SK-N-SH (cell line): Measurements from ENCODE around the gene RAB1A. TPM values are rescaled to one million over a fixed set of nuclear protein-coding genes. Genes with fewer than 3 reads are reported as not detected.

Experiments
- CTCF ChIA-PET: fragments of 300-600, 350-600 bp; formaldehyde crosslinking; extraction: SDS; loops from one replicate; lab custom pipeline; 2021; lab: Yijun Ruan, JAX
- POLR2A ChIA-PET: fragments of 350-600 bp; sonication (Branson Sonifier 250); formaldehyde crosslinking; extraction: SDS; loops from one replicate; lab custom pipeline; 2020; ENCODE audit warnings: antibody characterized with exemption, inconsistent platforms; lab: Yijun Ruan, JAX
- DNase-seq: peaks from one replicate; pipeline ENCODE4 v3.0.0; 2012
- H2AFZ ChIP-seq: fragments of 200-600 bp; sonication (generic); 2 replicates; pipeline ENCODE4 v1.8.1; 2016; ENCODE audit warnings: antibody characterized with exemption, mild to moderate bottlenecking, low read depth
- H3F3A ChIP-seq: fragments of 200-600 bp; sonication (generic); replicated peaks from 2 replicates; pipeline ENCODE3; 2016; ENCODE audit warnings: antibody characterized with exemption, mild to moderate bottlenecking; ENCODE audit not compliant: insufficient read depth
- H3K27ac ChIP-seq, 2 experiments: fragments of 200-500 bp in 1 of 2; fragments of 200-600 bp in 1 of 2; sonication (Bioruptor generic) in 1 of 2; sonication (generic), shearing (Covaris generic) in 1 of 2; 2 replicates each; pipeline versions ENCODE4 v1.5.1 to v1.6.1; 2014 to 2016; ENCODE audit warnings: low read depth in 2 of 2, inconsistent platforms in 1 of 2, low read length in 1 of 2, mild to moderate bottlenecking in 1 of 2, mixed read lengths in 1 of 2
- H3K27me3 ChIP-seq: fragments of 200-600 bp; sonication (generic), shearing (Covaris generic); 2 replicates; pipeline ENCODE4 v1.6.1; 2016; ENCODE audit warnings: mixed run types; ENCODE audit not compliant: insufficient read depth
- H3K36me3 ChIP-seq, 2 experiments: fragments of 200-500 bp in 1 of 2; fragments of 200-600 bp in 1 of 2; sonication (Bioruptor generic) in 1 of 2; sonication (generic) in 1 of 2; replicated peaks in 1 of 2; 2 replicates each; pipeline versions ENCODE3 to v1.5.1; 2014 to 2016; ENCODE audit warnings: low read length in 1 of 2, mild to moderate bottlenecking in 1 of 2; ENCODE audit not compliant: insufficient read depth in 2 of 2, control insufficient read depth in 1 of 2
- H3K4me1 ChIP-seq, 2 experiments: fragments of 200-500 bp in 1 of 2; fragments of 200-600 bp in 1 of 2; sonication (Bioruptor generic) in 1 of 2; sonication (generic), shearing (Covaris generic) in 1 of 2; 2 replicates each; pipeline versions ENCODE4 v1.5.1 to v1.6.1; 2014 to 2016; ENCODE audit warnings: low read depth in 1 of 2, low read length in 1 of 2, mixed run types in 1 of 2; ENCODE audit not compliant: insufficient read depth in 2 of 2, control insufficient read depth in 1 of 2
- H3K4me2 ChIP-seq: fragments of 200-600 bp; sonication (generic), shearing (Covaris generic); 2 replicates; pipeline ENCODE4 v1.6.1; 2017; ENCODE audit warnings: mixed run types
- H3K4me3 ChIP-seq, 2 experiments: fragments of 200-500 bp in 1 of 2; fragments of 200-600 bp in 1 of 2; sonication (Bioruptor generic) in 1 of 2; sonication (generic), shearing (Covaris generic) in 1 of 2; 2 replicates each; pipeline versions ENCODE4 v1.5.1 to v1.8.1; 2014 to 2016; ENCODE audit warnings: low read depth in 2 of 2, inconsistent platforms in 1 of 2, low read length in 1 of 2, mild to moderate bottlenecking in 1 of 2, mixed read lengths in 1 of 2, moderate library complexity in 1 of 2
- H3K79me2 ChIP-seq: fragments of 200-600 bp; sonication (generic); 2 replicates; pipeline ENCODE4 v1.8.1; 2017; ENCODE audit warnings: mild to moderate bottlenecking; ENCODE audit not compliant: insufficient read depth
- H3K9ac ChIP-seq: fragments of 200-600 bp; sonication (generic); 2 replicates; pipeline ENCODE4 v1.6.1; 2017; ENCODE audit warnings: mixed run types
- H3K9me2 ChIP-seq: fragments of 200-600 bp; sonication (generic); 2 replicates; pipeline ENCODE4 v1.6.1; 2017; ENCODE audit warnings: mixed run types
- H3K9me3 ChIP-seq: fragments of 200-600 bp; sonication (generic); 2 replicates; pipeline ENCODE4 v1.6.1; 2017; ENCODE audit warnings: mixed run types, mild to moderate bottlenecking, moderate library complexity
- H4K20me1 ChIP-seq: fragments of 200-600 bp; sonication (generic); 2 replicates; pipeline ENCODE4 v1.6.1; 2017; ENCODE audit warnings: mild to moderate bottlenecking, mixed run types; ENCODE audit not compliant: insufficient read depth
- EP300 ChIP-seq, 2 experiments: IDR thresholded peaks; 2 replicates each; pipeline versions ENCODE4 v1.4.0 to v1.6.1; 2012; ENCODE audit warnings: borderline replicate concordance in 1 of 2, low read depth in 1 of 2, low read length in 1 of 2
- FOSL2 ChIP-seq: IDR thresholded peaks from 2 replicates; pipeline ENCODE4 v1.4.0; 2012; ENCODE audit warnings: low read depth, mild to moderate bottlenecking, moderate library complexity, borderline replicate concordance
- FOXM1 ChIP-seq: IDR thresholded peaks from 2 replicates; pipeline ENCODE4 v1.4.0; 2012; ENCODE audit warnings: low read depth, mild to moderate bottlenecking
- GATA2 ChIP-seq: sonication (generic); formaldehyde crosslinking; IDR thresholded peaks from 2 replicates; pipeline ENCODE4 v1.5.0; 2020; ENCODE audit warnings: mild to moderate bottlenecking, missing genetic modification reagents
- JUND ChIP-seq: IDR thresholded peaks from 2 replicates; pipeline ENCODE4 v1.4.0; 2012
- MEF2A ChIP-seq: IDR thresholded peaks from 2 replicates; pipeline ENCODE4 v1.4.0; 2012; ENCODE audit warnings: low read depth, borderline replicate concordance
- MXI1 ChIP-seq: IDR thresholded peaks from 2 replicates; pipeline ENCODE4 v1.6.1; 2012; ENCODE audit warnings: mild to moderate bottlenecking, low read depth, low read length, improper control_type of control experiment
- NFIC ChIP-seq: IDR thresholded peaks from 2 replicates; pipeline ENCODE4 v1.4.0; 2012; ENCODE audit warnings: borderline replicate concordance
- NRF1 ChIP-seq: IDR thresholded peaks from 2 replicates; pipeline ENCODE4 v1.6.1; 2012; ENCODE audit warnings: low read depth, mild to moderate bottlenecking, low read length
- POLR2AphosphoS5 ChIP-seq: IDR thresholded peaks from 2 replicates; pipeline ENCODE4 v1.6.1; 2012; ENCODE audit warnings: low read depth, low read length
- RAD21 ChIP-seq: IDR thresholded peaks from 2 replicates; pipeline ENCODE4 v1.6.1; 2012; ENCODE audit warnings: mild to moderate bottlenecking, low read length
- RCOR1 ChIP-seq: fragments of 150-350 bp; IDR thresholded peaks from 2 replicates; pipeline ENCODE4 v1.6.1; 2017; ENCODE audit warnings: antibody characterized with exemption, low read length
- SIN3A ChIP-seq: IDR thresholded peaks from 2 replicates; pipeline ENCODE4 v1.6.1; 2012; ENCODE audit warnings: low read depth, mild to moderate bottlenecking, low read length, moderate library complexity, borderline replicate concordance
- TAF1 ChIP-seq: IDR thresholded peaks from 2 replicates; pipeline ENCODE4 v1.6.1; 2012; ENCODE audit warnings: low read depth, mild to moderate bottlenecking, low read length, moderate library complexity, borderline replicate concordance
- TEAD4 ChIP-seq: IDR thresholded peaks from 2 replicates; pipeline ENCODE4 v1.4.0; 2012; ENCODE audit warnings: mild to moderate bottlenecking, borderline replicate concordance; ENCODE audit not compliant: insufficient read depth
- WGBS: methylation state at CpG from one replicate; pipeline ENCODE4 v1.1.6; 2017; ENCODE audit warnings: low lambda C conversion rate; 5-methylcytosine and 5-hydroxymethylcytosine counted together
- polyA plus RNA-seq, 3 experiments: library from polyadenylated mRNA; depleted of rRNA; stranded (reverse); fragments of >200 nt; gene quantifications; 2 replicates each; pipeline ENCODE4 v1.2.3, GENCODE V29; 2012
- TF ChIP-seq, protein P1 (sequence below): IDR thresholded peaks from 2 replicates; pipeline ENCODE4 v1.4.0; 2012; ENCODE audit warnings: low read depth
- TF ChIP-seq, protein P2 (sequence below): fragments of 150-350 bp; IDR thresholded peaks from 2 replicates; pipeline ENCODE4 v1.6.1; 2016; ENCODE audit warnings: mild to moderate bottlenecking, low read depth, low read length
- TF ChIP-seq, protein P3 (sequence below): fragments of 200-600 bp; sonication (generic); IDR thresholded peaks from 2 replicates; pipeline ENCODE4 v1.6.1; 2017; ENCODE audit warnings: antibody characterized with exemption, mild to moderate bottlenecking, moderate library complexity
- TF ChIP-seq, protein P4 (sequence below): fragments of 150-350 bp; IDR thresholded peaks from 2 replicates; pipeline ENCODE4 v1.6.1; 2017; ENCODE audit warnings: antibody characterized with exemption, low read length, low read depth, borderline replicate concordance
- TF ChIP-seq, protein P5 (sequence below): IDR thresholded peaks from 2 replicates; pipeline ENCODE4 v1.4.0; 2012; ENCODE audit warnings: low read depth, borderline replicate concordance
- TF ChIP-seq, protein P6 (sequence below): IDR thresholded peaks from 2 replicates; pipeline ENCODE4; 2012

Gene RAB1A
- polyA plus RNA-seq, 1 of the 3 experiments (the other 2 are of a cell fraction), result 113 TPM

DNA sequence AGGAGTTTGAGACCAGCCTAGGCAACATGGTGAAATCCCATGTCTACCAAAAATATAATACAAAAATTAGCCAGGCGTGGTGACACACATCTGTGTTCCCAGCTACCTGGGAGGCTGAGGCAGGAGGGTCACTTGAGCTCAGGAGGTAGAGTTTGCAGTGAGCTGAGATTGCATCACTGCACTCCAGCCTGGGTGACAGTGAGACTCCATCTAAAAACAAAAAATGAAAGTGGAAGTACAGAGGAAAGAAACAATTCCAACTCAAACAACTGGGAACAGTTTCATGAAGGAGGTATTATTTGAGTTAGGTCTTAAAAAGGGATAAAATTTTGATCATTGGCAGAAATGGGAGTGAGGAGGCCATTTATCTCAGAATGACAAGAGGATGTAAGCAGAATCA, 6.3 kb upstream of the RAB1A start:
- Histone ChIP-seq H3K79me2 (no peaks in the 10 kb centered on the region), H3K27me3 (no peaks in the 10 kb centered on the region), H3K9me3 (no peaks in the 10 kb centered on the region), H2AFZ (no peak overlapping the region), H3K4me3 (no peak overlapping the region), H3K36me3 (no peaks in the 10 kb centered on the region), H3K4me1 (no peaks in the 10 kb centered on the region), H3K27ac (no peak overlapping the region), H4K20me1 (no peaks in the 10 kb centered on the region), H3K4me2 (no peak overlapping the region), H3K9ac (no peak overlapping the region), H3K9me2 (no peaks in the 10 kb centered on the region), H3F3A (no peaks in the 10 kb centered on the region)
- ChIA-PET CTCF (no interaction called here), POLR2A (no interaction called here)
- no peak for DNase-seq
- TF ChIP-seq, protein P1, sequence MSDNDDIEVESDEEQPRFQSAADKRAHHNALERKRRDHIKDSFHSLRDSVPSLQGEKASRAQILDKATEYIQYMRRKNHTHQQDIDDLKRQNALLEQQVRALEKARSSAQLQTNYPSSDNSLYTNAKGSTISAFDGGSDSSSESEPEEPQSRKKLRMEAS, result no peak
- TF ChIP-seq GATA2 (CRISPR knock-in tag) (no peak), JUND (no peak), MEF2A (no peak)
- TF ChIP-seq, protein P2, sequence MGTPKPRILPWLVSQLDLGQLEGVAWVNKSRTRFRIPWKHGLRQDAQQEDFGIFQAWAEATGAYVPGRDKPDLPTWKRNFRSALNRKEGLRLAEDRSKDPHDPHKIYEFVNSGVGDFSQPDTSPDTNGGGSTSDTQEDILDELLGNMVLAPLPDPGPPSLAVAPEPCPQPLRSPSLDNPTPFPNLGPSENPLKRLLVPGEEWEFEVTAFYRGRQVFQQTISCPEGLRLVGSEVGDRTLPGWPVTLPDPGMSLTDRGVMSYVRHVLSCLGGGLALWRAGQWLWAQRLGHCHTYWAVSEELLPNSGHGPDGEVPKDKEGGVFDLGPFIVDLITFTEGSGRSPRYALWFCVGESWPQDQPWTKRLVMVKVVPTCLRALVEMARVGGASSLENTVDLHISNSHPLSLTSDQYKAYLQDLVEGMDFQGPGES, result no peak
- TF ChIP-seq, protein P3, sequence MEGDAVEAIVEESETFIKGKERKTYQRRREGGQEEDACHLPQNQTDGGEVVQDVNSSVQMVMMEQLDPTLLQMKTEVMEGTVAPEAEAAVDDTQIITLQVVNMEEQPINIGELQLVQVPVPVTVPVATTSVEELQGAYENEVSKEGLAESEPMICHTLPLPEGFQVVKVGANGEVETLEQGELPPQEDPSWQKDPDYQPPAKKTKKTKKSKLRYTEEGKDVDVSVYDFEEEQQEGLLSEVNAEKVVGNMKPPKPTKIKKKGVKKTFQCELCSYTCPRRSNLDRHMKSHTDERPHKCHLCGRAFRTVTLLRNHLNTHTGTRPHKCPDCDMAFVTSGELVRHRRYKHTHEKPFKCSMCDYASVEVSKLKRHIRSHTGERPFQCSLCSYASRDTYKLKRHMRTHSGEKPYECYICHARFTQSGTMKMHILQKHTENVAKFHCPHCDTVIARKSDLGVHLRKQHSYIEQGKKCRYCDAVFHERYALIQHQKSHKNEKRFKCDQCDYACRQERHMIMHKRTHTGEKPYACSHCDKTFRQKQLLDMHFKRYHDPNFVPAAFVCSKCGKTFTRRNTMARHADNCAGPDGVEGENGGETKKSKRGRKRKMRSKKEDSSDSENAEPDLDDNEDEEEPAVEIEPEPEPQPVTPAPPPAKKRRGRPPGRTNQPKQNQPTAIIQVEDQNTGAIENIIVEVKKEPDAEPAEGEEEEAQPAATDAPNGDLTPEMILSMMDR, result no peak
- WGBS, result 100% methylated on average over 1 of the region's 1 CpG

DNA sequence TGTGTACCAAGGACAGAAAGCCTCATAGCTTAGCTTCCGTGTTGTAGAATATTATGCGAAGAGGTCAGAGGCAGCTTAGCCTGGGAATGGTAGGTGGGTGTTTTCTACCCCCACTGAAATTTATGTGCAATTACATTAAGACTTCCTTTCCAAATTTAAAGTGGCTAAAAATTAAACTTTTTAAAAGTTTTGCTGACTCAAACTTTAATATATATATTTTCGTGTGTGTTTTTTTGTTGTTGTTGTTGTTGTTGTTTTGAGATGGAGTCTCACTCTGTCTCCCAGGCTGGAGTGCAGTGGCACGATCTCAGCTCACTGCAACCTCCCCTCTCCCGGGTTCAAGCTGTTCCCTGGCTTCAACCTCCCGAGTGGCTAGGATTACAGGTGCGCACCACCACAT, 4.3 kb upstream of the RAB1A start:
- 88% methylated on average over 5 of the region's 7 CpGs for WGBS
- CTCF ChIA-PET, result interaction anchor here (1.7 kb wide), 1 partner anchor 35 kb away, joined by 7 read pairs; no protein-coding TSS in a partner anchor

More for the DNA sequence above, 4.3 kb upstream of the RAB1A start:
- no peaks in the 10 kb centered on the region for H3K36me3 ChIP-seq
- H4K20me1 ChIP-seq, result peaks cover 2% of the 10 kb centered on the region
- H3K27me3 ChIP-seq, result no peaks in the 10 kb centered on the region
- H3F3A ChIP-seq, result peaks cover 6% of the 10 kb centered on the region
- no peak for TF ChIP-seq TEAD4
- no peak for TF ChIP-seq MXI1
- TF ChIP-seq, protein P4, sequence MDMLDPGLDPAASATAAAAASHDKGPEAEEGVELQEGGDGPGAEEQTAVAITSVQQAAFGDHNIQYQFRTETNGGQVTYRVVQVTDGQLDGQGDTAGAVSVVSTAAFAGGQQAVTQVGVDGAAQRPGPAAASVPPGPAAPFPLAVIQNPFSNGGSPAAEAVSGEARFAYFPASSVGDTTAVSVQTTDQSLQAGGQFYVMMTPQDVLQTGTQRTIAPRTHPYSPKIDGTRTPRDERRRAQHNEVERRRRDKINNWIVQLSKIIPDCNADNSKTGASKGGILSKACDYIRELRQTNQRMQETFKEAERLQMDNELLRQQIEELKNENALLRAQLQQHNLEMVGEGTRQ, result no peak
- TF ChIP-seq, protein P5, sequence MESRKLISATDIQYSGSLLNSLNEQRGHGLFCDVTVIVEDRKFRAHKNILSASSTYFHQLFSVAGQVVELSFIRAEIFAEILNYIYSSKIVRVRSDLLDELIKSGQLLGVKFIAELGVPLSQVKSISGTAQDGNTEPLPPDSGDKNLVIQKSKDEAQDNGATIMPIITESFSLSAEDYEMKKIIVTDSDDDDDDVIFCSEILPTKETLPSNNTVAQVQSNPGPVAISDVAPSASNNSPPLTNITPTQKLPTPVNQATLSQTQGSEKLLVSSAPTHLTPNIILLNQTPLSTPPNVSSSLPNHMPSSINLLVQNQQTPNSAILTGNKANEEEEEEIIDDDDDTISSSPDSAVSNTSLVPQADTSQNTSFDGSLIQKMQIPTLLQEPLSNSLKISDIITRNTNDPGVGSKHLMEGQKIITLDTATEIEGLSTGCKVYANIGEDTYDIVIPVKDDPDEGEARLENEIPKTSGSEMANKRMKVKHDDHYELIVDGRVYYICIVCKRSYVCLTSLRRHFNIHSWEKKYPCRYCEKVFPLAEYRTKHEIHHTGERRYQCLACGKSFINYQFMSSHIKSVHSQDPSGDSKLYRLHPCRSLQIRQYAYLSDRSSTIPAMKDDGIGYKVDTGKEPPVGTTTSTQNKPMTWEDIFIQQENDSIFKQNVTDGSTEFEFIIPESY, result no peak
- no peak for TF ChIP-seq RAD21
- no peak for TF ChIP-seq FOXM1
- no peak for TF ChIP-seq NRF1
- TF ChIP-seq SIN3A, result no peak
- TF ChIP-seq RCOR1, result no peak
- TF ChIP-seq, protein P1, result no peak
- no peak for TF ChIP-seq NFIC
- TF ChIP-seq FOSL2, result no peak
- TF ChIP-seq POLR2AphosphoS5, result no peak
- TF ChIP-seq GATA2 (CRISPR knock-in tag), result no peak
- no peak for TF ChIP-seq TAF1
- TF ChIP-seq EP300 (IDR thresholded peaks at IDR 0.05; ENCODE audit: borderline replicate concordance in 1 of 2, low read depth in 1 of 2, low read length in 1 of 2), result no peak
- TF ChIP-seq, protein P6, sequence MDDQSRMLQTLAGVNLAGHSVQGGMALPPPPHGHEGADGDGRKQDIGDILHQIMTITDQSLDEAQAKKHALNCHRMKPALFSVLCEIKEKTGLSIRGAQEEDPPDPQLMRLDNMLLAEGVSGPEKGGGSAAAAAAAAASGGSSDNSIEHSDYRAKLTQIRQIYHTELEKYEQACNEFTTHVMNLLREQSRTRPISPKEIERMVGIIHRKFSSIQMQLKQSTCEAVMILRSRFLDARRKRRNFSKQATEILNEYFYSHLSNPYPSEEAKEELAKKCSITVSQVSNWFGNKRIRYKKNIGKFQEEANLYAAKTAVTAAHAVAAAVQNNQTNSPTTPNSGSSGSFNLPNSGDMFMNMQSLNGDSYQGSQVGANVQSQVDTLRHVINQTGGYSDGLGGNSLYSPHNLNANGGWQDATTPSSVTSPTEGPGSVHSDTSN, result no peak
- DNase-seq, result no peak
- H3K4me1 ChIP-seq, result peaks cover 0 to 3% of the 10 kb centered on the region in 2 experiments; a peak in 1 of 4 replicates
- H3K9me2 ChIP-seq, result no peaks in the 10 kb centered on the region
- no peak overlapping the region for H3K9ac ChIP-seq
- no peak overlapping the region for H3K4me2 ChIP-seq
- no peak overlapping the region for H2AFZ ChIP-seq
- no peaks in the 10 kb centered on the region for H3K9me3 ChIP-seq
- peaks cover 8% of the 10 kb centered on the region for H3K79me2 ChIP-seq
- no peak overlapping the region for H3K27ac ChIP-seq
- POLR2A ChIA-PET, result interaction anchor here (0.8 kb wide), 1 partner anchor 78 kb away, joined by 3 read pairs; the partner anchor contains the start of gene CEP68
- no peak overlapping the region for H3K4me3 ChIP-seq
